ENCODE results near the gene PLA2G2F. TPM values are rescaled to one million over a fixed set of nuclear protein-coding genes. Genes with fewer than 3 reads are reported as not detected.

Gene PLA2G2F
- total and polyA plus RNA-seq, 2 of the 13 experiments (the other 11 are each of a cell fraction or from before 2014, with no cell fraction given), result not detected

DNA sequence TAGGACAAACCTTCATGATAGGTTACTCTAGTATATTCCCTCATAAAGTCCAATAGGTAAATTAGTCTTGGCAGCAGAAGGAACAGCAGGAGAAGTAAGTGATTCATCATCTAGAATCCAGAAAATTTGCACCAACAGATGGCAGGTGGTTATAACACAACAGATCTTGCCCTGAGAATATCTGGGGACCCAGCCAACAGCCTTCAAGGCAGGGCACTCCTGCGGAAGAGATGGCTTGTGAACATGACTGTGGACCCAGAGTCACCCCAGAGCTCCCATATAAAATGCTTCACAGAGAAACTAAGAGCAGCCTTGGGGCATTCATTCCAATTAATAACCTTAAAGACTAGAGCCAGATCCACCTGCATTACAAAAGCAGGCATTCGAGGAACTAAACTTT lies 55.1 kb downstream of the PLA2G2F start:
- ChIA-PET CTCF (ENCODE audit: low intra/inter-chr PET ratio, low total read pairs) (interaction anchor here (1.5 to 2.1 kb wide), 2 partner anchors 220 to 276 kb away, joined by 11 to 32 read pairs; no protein-coding TSS in a partner anchor), POLR2A (no interaction called here)
- Histone ChIP-seq H3K27ac (ENCODE audit: extremely low read length, insufficient read depth, low read length) (no peak overlapping the region), H3K9ac (ENCODE audit: insufficient read depth, low read depth, low read length) (no peak overlapping the region), H3K9me3 (ENCODE audit: low read length) (no peaks in the 10 kb centered on the region), H3K79me2 (ENCODE audit: insufficient read depth, low read length) (no peaks in the 10 kb centered on the region), H2AFZ (ENCODE audit: low read length) (no peak overlapping the region), H3K4me3 (replicated peaks in 1 of 3; ENCODE audit: insufficient read depth in 1 of 3, low read depth in 2 of 3, low read length in 3 of 3) (no peak overlapping the region), H3K36me3 (replicated peaks in 1 of 2; ENCODE audit: control insufficient read depth in 1 of 2, insufficient read depth in 2 of 2, low read length in 2 of 2) (no peaks in the 10 kb centered on the region), H3K4me2 (ENCODE audit: low read depth, low read length) (no peak overlapping the region), H3K27me3 (ENCODE audit: control insufficient read depth in 1 of 2, insufficient read depth in 2 of 2, low read length in 2 of 2) (peaks cover 0 to 28% of the 10 kb centered on the region in 2 experiments; a peak in 4 of 5 replicates), H3K4me1 (ENCODE audit: insufficient read depth, low read length) (peaks cover 5% of the 10 kb centered on the region; the same call in 1 of the 2 replicates), H4K20me1 (ENCODE audit: insufficient read depth, low read length) (no peaks in the 10 kb centered on the region)
- no peak for TF ChIP-seq ZNF761 (CRISPR knock-in tag; conservative IDR thresholded peaks at IDR 0.05)
- no peak for TF ChIP-seq HNF4G (IDR thresholded peaks at IDR 0.05; ENCODE audit: borderline replicate concordance, low read depth, low read length)
- TF ChIP-seq HNF4G (CRISPR knock-in tag; IDR thresholded peaks at IDR 0.05; ENCODE audit: borderline replicate concordance, low read depth), result no peak
- TF ChIP-seq KDM5B (CRISPR knock-in tag; IDR thresholded peaks at IDR 0.05; ENCODE audit: borderline replicate concordance), result no peak
- TF ChIP-seq ZNF709 (CRISPR knock-in tag; IDR thresholded peaks at IDR 0.05), result no peak
- TF ChIP-seq, protein P1, sequence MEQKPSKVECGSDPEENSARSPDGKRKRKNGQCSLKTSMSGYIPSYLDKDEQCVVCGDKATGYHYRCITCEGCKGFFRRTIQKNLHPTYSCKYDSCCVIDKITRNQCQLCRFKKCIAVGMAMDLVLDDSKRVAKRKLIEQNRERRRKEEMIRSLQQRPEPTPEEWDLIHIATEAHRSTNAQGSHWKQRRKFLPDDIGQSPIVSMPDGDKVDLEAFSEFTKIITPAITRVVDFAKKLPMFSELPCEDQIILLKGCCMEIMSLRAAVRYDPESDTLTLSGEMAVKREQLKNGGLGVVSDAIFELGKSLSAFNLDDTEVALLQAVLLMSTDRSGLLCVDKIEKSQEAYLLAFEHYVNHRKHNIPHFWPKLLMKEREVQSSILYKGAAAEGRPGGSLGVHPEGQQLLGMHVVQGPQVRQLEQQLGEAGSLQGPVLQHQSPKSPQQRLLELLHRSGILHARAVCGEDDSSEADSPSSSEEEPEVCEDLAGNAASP (CRISPR knock-in tag; IDR thresholded peaks at IDR 0.05; ENCODE audit: borderline replicate concordance), result no peak
- no peak for TF ChIP-seq NR2C2 (CRISPR knock-in tag; IDR thresholded peaks at IDR 0.05; ENCODE audit: borderline replicate concordance)
- TF ChIP-seq KDM1A (CRISPR knock-in tag; IDR thresholded peaks at IDR 0.05), result no peak
- in situ Hi-C loops (cut with HindIII; ENCODE audit: extremely low pct_ligation_motif_present, low pct_unique_long_range_greater_than_20kb) (loop anchor here (10.0 kb wide), 1 partner anchor 219 kb away; the partner anchor contains the start of gene PLA2G2A), intact Hi-C loops (cut with micrococcal nuclease; ENCODE audit: unreplicated experiment) (no loop called here)
- ATAC-seq (no peak), FAIRE-seq (no peak), DNase-seq (ENCODE audit: low spot score) (no peak)
- 24% methylated on average over 2 of the region's 2 CpGs for WGBS (ENCODE audit: low lambda C conversion rate)
- no TSS peak for BruUV-seq (replicated peaks)
